OCI-LY3 (cell line): Measurements from ENCODE around the gene MEG3.

Source experiments
- CTCF ChIP-seq: fragments of 200-600, 300-600 bp; sonication (generic); IDR thresholded peaks from 2 replicates; pipeline ENCODE4 v1.5.1; 2014; ENCODE audit warnings: antibody characterized with exemption, low read length, low read depth
- EZH2phosphoT487 ChIP-seq: fragments of 200-600 bp; shearing (Covaris generic); IDR thresholded peaks from 2 replicates; pipeline ENCODE4 v1.6.1; 2018; ENCODE audit warnings: antibody characterized with exemption, mixed run types, low read depth

- no peak for TF ChIP-seq CTCF
- TF ChIP-seq EZH2phosphoT487, result no peak
Measured at GRCh38 chr14:100786576-100787219, 39.2 kb upstream of the MEG3 start.
